ENCODE measurements around the gene CDKN2B-AS1. TPM values are rescaled to one million over a fixed set of nuclear protein-coding genes. Genes with fewer than 3 reads are reported as not detected.

The CDKN2B-AS1 gene
- total RNA-seq, 1 donor from 2014 or later: 1.4 TPM

- Mint-ChIP-seq H3K4me1 (no peaks in the 10 kb centered on the region), H3K36me3 (ENCODE audit: low read depth) (no peaks in the 10 kb centered on the region), H3K9me3 (peaks cover 5% of the 10 kb centered on the region), H3K27me3 (peaks cover 6% of the 10 kb centered on the region), H3K27ac (no peak overlapping the region), H3K4me3 (no peak overlapping the region)
- CTCF ChIA-PET: interaction anchor here (1.8 kb wide), 1 partner anchor 307 kb away, joined by 7 read pairs; no protein-coding TSS in a partner anchor
- intact Hi-C loops (cut with micrococcal nuclease): no loop called here
- TF ChIP-seq, protein P1, sequence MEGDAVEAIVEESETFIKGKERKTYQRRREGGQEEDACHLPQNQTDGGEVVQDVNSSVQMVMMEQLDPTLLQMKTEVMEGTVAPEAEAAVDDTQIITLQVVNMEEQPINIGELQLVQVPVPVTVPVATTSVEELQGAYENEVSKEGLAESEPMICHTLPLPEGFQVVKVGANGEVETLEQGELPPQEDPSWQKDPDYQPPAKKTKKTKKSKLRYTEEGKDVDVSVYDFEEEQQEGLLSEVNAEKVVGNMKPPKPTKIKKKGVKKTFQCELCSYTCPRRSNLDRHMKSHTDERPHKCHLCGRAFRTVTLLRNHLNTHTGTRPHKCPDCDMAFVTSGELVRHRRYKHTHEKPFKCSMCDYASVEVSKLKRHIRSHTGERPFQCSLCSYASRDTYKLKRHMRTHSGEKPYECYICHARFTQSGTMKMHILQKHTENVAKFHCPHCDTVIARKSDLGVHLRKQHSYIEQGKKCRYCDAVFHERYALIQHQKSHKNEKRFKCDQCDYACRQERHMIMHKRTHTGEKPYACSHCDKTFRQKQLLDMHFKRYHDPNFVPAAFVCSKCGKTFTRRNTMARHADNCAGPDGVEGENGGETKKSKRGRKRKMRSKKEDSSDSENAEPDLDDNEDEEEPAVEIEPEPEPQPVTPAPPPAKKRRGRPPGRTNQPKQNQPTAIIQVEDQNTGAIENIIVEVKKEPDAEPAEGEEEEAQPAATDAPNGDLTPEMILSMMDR (IDR thresholded peaks at IDR 0.05): no peak
- no peak for DNase-seq
- POLR2A ChIA-PET: no interaction called here
- ATAC-seq (ENCODE audit: low read depth): no peak
Measured at GRCh38 chr9:22120595-22120994, 126.0 kb downstream of the CDKN2B-AS1 start.

- H3K36me3 Mint-ChIP-seq (ENCODE audit: low read depth): no peaks in the 10 kb centered on the region
- DNase-seq (no peak), ATAC-seq (ENCODE audit: low read depth) (no peak)
- no peak overlapping the region for H3K27ac Mint-ChIP-seq
- intact Hi-C loops (cut with micrococcal nuclease): no loop called here
- H3K27me3 Mint-ChIP-seq: peaks cover 11% of the 10 kb centered on the region
- ChIA-PET CTCF (interaction anchor here (1.1 kb wide), 1 partner anchor 9 kb away, joined by 3 read pairs; no protein-coding TSS in a partner anchor), POLR2A (no interaction called here)
- TF ChIP-seq, protein P1 (IDR thresholded peaks at IDR 0.05): no peak
- peaks cover 5% of the 10 kb centered on the region for H3K9me3 Mint-ChIP-seq
- H3K4me3 Mint-ChIP-seq: no peak overlapping the region
- H3K4me1 Mint-ChIP-seq: peaks cover 10% of the 10 kb centered on the region
Measured at GRCh38 chr9:22124263-22125011, 129.8 kb downstream of the CDKN2B-AS1 start.

DNA sequence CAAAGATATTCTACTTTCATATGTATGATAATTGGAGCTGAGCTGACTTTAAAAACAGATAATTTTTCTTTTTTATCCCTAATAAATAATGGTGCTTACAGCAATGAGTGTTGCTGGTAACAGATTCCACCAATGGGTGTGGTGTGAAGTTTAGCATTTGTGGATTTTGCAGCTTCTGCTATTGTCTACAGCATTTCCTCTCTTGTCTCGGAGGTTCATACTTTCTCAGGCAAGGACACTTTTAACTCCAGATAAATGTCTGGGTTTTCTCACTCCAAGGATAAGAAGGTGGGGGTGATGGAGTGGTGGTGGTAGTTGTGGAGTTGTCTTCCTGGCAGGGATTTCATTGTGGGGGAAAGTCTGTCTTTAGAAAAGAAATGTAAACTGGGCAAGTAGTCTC is 134.5 kb downstream of the CDKN2B-AS1 start:
- POLR2A ChIA-PET: no interaction called here

GRCh38 chr9:22129633-22130032 is 135.0 kb downstream of the CDKN2B-AS1 start:
- Mint-ChIP-seq H3K27me3 (peaks cover 7% of the 10 kb centered on the region), H3K27ac (no peak overlapping the region), H3K36me3 (ENCODE audit: low read depth) (no peaks in the 10 kb centered on the region), H3K4me3 (no peak overlapping the region), H3K4me1 (peaks cover 25% of the 10 kb centered on the region), H3K9me3 (no peaks in the 10 kb centered on the region)
- intact Hi-C loops (cut with micrococcal nuclease): loop anchor here (5.0 kb wide), 1 partner anchor 32 kb away; no protein-coding TSS in a partner anchor
- no peak for ATAC-seq (ENCODE audit: low read depth)
- TF ChIP-seq, protein P1 (IDR thresholded peaks at IDR 0.05): no peak
- no peak for DNase-seq
- ChIA-PET POLR2A (no interaction called here), CTCF (no interaction called here)

More for the DNA sequence above, 134.5 kb downstream of the CDKN2B-AS1 start:
- Mint-ChIP-seq H3K9me3 (no peaks in the 10 kb centered on the region), H3K27me3 (peaks cover 7% of the 10 kb centered on the region), H3K27ac (no peak overlapping the region), H3K4me3 (no peak overlapping the region), H3K36me3 (ENCODE audit: low read depth) (no peaks in the 10 kb centered on the region), H3K4me1 (peaks cover 25% of the 10 kb centered on the region)
- CTCF ChIA-PET: no interaction called here
- intact Hi-C loops (cut with micrococcal nuclease): no loop called here
- TF ChIP-seq, protein P1 (IDR thresholded peaks at IDR 0.05): no peak
- DNase-seq (no peak), ATAC-seq (ENCODE audit: low read depth) (no peak)

- Mint-ChIP-seq H3K4me1 (peaks cover 25% of the 10 kb centered on the region), H3K27ac (no peak overlapping the region), H3K36me3 (ENCODE audit: low read depth) (no peaks in the 10 kb centered on the region), H3K9me3 (no peaks in the 10 kb centered on the region), H3K27me3 (peaks cover 5% of the 10 kb centered on the region), H3K4me3 (no peak overlapping the region)
- CTCF ChIA-PET: no interaction called here
- POLR2A ChIA-PET: no interaction called here
- no peak for ATAC-seq (ENCODE audit: low read depth)
- TF ChIP-seq, protein P1 (IDR thresholded peaks at IDR 0.05): no peak
- intact Hi-C loops (cut with micrococcal nuclease): loop anchor here (5.0 kb wide), 1 partner anchor 35 kb away; no protein-coding TSS in a partner anchor
- no peak for DNase-seq
Measured at GRCh38 chr9:22131817-22132216, 137.2 kb downstream of the CDKN2B-AS1 start.

All from activated B cell treated with CpG ODN at 0.5 μM for 24 hours (primary cell).